Gastroesophageal sphincter (tissue), 3 donors: ENCODE data around the gene AUTS2.

Experiments used
- EP300 ChIP-seq: sonication (generic); formaldehyde crosslinking; IDR thresholded peaks from one replicate; pipeline ENCODE4 v1.6.1; 2017; ENCODE audit warnings: antibody characterized with exemption, mild to moderate bottlenecking
- POLR2A ChIP-seq, 2 donors: fragments of 450-650 bp; IDR thresholded peaks; one replicate each; pipeline ENCODE4 v1.6.1; 2017; ENCODE audit warnings: antibody characterized with exemption in 2 of 2, mild to moderate bottlenecking in 2 of 2, moderate library complexity in 1 of 2
- POLR2AphosphoS5 ChIP-seq: sonication (generic); formaldehyde crosslinking; IDR thresholded peaks from one replicate; pipeline ENCODE4 v1.6.1; 2017; ENCODE audit warnings: antibody characterized with exemption
- TF ChIP-seq, protein P1 (sequence below), 4 experiments: fragments of 200-600 bp in 2 of 4; fragments of 450-650 bp in 2 of 4; sonication (generic) in 1 of 4; IDR thresholded peaks; one replicate each; pipeline ENCODE4 v1.5.1; 2017 to 2019; ENCODE audit warnings: antibody characterized with exemption in 4 of 4, mild to moderate bottlenecking in 2 of 4, moderate library complexity in 2 of 4

DNA sequence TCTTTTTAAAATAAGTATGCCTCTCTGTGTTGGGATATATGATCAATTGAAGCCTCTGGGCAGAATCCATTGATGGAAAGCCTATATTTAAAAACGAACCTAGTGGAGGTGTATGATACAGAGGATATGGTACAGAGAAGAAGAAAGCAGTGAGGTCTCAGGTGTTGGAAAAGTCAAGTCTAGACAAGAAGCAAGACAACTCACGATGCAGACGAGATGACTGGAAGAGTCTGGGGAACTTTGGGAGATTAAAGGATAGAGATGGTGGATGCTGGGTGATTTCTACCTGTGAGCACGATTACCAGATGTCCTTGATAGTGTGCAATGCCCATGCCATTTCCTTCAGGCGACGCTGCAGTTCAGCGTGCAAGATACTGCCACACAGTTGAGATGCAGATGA is 1009.0 kb downstream of the AUTS2 start:
- TF ChIP-seq EP300, result no peak
- TF ChIP-seq, protein P1, sequence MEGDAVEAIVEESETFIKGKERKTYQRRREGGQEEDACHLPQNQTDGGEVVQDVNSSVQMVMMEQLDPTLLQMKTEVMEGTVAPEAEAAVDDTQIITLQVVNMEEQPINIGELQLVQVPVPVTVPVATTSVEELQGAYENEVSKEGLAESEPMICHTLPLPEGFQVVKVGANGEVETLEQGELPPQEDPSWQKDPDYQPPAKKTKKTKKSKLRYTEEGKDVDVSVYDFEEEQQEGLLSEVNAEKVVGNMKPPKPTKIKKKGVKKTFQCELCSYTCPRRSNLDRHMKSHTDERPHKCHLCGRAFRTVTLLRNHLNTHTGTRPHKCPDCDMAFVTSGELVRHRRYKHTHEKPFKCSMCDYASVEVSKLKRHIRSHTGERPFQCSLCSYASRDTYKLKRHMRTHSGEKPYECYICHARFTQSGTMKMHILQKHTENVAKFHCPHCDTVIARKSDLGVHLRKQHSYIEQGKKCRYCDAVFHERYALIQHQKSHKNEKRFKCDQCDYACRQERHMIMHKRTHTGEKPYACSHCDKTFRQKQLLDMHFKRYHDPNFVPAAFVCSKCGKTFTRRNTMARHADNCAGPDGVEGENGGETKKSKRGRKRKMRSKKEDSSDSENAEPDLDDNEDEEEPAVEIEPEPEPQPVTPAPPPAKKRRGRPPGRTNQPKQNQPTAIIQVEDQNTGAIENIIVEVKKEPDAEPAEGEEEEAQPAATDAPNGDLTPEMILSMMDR (IDR thresholded peaks at IDR 0.05), result no peak
- TF ChIP-seq POLR2A (IDR thresholded peaks at IDR 0.05), result no peak
- TF ChIP-seq POLR2AphosphoS5, result no peak
